HUES6 (cell line): ENCODE data around the gene CLDN3.

Experiments
- H3K27ac ChIP-seq: 2 replicates; pipeline ENCODE4 v1.7.0; 2013; ENCODE audit warnings: low read depth, mild to moderate bottlenecking, low read length, inconsistent platforms
- H3K27me3 ChIP-seq: 2 replicates; pipeline ENCODE4 v1.6.1; 2013; ENCODE audit warnings: low read length; ENCODE audit not compliant: control insufficient read depth, insufficient read depth
- H3K36me3 ChIP-seq: 2 replicates; pipeline ENCODE4 v1.6.1; 2013; ENCODE audit warnings: low read length; ENCODE audit not compliant: control insufficient read depth, insufficient read depth
- H3K4me1 ChIP-seq: 2 replicates; pipeline ENCODE4 v1.6.1; 2013; ENCODE audit warnings: low read length; ENCODE audit not compliant: control insufficient read depth, insufficient read depth
- H3K4me3 ChIP-seq: 2 replicates; pipeline ENCODE4 v1.5.1; 2013; ENCODE audit warnings: low read depth, low read length
- H3K9ac ChIP-seq: one replicate; pipeline ENCODE4 v1.6.1; 2013; ENCODE audit warnings: mild to moderate bottlenecking, low read length
- H3K9me3 ChIP-seq: 2 replicates; pipeline ENCODE4 v1.6.1; 2013; ENCODE audit warnings: low read depth, low read length; ENCODE audit not compliant: control insufficient read depth, insufficient read depth

CLDN3 gene, protein sequence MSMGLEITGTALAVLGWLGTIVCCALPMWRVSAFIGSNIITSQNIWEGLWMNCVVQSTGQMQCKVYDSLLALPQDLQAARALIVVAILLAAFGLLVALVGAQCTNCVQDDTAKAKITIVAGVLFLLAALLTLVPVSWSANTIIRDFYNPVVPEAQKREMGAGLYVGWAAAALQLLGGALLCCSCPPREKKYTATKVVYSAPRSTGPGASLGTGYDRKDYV

DNA sequence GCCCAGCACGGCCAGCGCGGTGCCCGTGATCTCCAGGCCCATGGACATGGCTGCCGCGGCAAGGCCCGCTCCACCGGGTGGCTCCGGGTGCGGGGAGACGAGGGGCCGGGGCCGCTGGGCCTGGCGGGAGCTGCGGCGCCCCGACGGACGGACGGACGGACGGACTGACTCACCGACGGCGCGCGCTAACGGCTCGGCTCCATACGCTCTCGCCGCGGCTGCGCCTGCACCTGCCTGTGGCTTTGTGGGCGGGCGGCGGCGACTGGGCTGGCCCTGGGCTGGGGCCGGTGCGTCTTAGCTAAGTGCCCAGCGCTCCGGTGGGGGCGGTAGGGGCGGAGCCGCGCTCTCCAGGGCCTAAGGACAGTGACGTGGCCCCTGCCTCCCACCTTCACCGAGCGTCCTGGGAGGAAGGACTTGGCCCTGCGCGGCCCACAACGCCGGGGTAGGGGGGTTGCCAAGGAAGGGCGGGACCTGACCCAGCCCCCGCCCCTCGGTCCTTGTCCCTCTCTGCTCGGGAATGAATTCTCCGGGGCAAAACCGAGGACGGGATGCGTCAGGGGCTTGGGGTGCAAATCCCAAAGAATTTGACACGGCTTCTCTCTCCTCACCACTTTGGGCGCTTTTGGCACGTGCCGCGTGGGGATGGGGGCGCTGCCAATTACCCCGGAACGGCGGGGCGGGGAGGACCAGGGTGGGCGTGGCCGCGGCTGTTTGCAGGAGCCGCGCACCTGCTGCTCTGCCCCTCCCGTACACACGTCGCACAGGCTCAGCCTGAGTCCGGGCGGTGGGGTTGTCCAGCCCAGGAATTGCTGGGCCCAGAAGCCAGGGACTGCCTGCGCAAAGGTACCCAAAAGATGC, at the start of gene CLDN3:
CLDN3 (minus strand) TSS at position 269 of the 858 bp plus-strand sequence; CDS start at position 48, 221 bp downstream.
- no peaks in the 10 kb centered on the region for H3K9me3 ChIP-seq
- no peak within 1 kb of the TSS for H3K27ac ChIP-seq
- peaks cover 37% of the 10 kb centered on the region; the same call in 1 of the 2 replicates for H3K27me3 ChIP-seq
- no peaks in the 10 kb centered on the region for H3K36me3 ChIP-seq
- H3K9ac ChIP-seq = peak within 1 kb of the TSS; percentile 5
- H3K4me3 ChIP-seq = peak within 1 kb of the TSS; percentile 76
- H3K4me1 ChIP-seq = peaks cover 9% of the 10 kb centered on the region; the same call in 1 of the 2 replicates

DNA sequence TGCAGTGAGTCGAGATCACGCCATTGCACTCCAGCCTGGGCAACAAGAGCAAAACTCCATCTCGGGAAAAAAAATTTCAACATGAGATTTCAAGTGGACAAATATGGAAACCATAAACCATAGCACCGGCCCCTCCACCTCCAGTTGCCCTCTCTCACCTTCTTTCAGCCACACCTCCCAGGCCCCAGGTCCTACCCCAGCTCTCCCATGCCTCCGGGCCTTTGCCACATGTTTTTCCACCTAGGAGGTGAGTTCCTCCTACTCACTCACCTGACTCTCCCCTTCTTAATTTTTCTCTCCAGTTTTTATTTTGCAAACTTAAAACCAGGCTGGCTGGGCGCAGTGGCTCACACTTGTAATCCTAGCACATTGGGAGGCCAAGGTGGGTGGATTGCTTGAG, 47.1 kb upstream of the CLDN3 start:
- Histone ChIP-seq H3K27me3 (no peaks in the 10 kb centered on the region), H3K9me3 (no peaks in the 10 kb centered on the region), H3K27ac (no peak overlapping the region), H3K4me1 (peaks cover 4% of the 10 kb centered on the region; the same call in 1 of the 2 replicates), H3K9ac (no peak overlapping the region), H3K4me3 (no peak overlapping the region), H3K36me3 (no peaks in the 10 kb centered on the region)

DNA sequence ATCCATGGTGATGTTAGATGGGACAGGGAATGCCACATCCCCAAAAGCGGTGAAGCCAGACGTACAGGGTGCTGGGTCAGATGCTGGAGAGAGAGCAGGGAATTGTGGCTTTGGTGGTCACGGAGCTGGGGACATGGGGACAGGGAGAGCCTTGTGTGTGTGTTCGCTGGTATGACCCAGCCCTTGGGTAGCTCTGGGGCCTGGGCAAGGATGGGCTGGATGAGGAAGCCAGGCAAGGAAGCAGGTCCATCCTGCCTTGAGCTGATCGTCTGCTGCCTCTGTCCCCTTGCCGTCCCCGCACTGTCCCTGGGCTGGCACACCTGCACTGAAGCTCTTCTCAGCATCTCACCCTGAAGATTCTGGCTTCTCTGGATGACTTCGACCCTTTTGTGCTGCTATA, 45.4 kb upstream of the CLDN3 start:
- no peak overlapping the region for H3K27ac ChIP-seq
- H3K9ac ChIP-seq = no peak overlapping the region
- H3K36me3 ChIP-seq = no peaks in the 10 kb centered on the region
- H3K27me3 ChIP-seq = no peaks in the 10 kb centered on the region
- no peak overlapping the region for H3K4me3 ChIP-seq
- H3K4me1 ChIP-seq = peaks cover 6% of the 10 kb centered on the region; the same call in 1 of the 2 replicates
- H3K9me3 ChIP-seq = no peaks in the 10 kb centered on the region

DNA sequence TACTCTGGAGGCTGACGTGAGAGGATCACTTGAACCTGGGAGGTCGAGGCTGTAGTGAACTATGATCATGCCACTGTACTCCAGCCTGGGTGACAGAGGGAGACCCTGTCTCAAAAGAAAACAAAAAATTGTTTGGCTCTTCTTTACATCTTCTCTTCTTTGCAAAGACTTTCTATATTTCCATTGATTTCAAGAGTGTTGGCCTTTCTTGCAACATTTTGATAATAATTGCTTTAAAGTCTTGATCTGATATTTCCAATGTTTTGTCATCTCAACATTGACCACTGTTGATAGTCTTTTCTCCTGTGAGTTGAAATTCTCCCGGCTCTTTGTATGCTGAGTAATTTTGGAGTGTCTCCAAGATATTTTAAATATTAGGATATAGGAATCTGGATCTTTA, 42.9 kb upstream of the CLDN3 start:
- H3K4me3 ChIP-seq = no peak overlapping the region
- 0 out of 2 replicates have a peak, but pooled peaks cover 3% of the 10 kb centered on the region for H3K4me1 ChIP-seq
- H3K27ac ChIP-seq = no peak overlapping the region
- H3K9me3 ChIP-seq = no peaks in the 10 kb centered on the region
- H3K27me3 ChIP-seq = no peaks in the 10 kb centered on the region
- H3K36me3 ChIP-seq = no peaks in the 10 kb centered on the region
- H3K9ac ChIP-seq = no peak overlapping the region

DNA sequence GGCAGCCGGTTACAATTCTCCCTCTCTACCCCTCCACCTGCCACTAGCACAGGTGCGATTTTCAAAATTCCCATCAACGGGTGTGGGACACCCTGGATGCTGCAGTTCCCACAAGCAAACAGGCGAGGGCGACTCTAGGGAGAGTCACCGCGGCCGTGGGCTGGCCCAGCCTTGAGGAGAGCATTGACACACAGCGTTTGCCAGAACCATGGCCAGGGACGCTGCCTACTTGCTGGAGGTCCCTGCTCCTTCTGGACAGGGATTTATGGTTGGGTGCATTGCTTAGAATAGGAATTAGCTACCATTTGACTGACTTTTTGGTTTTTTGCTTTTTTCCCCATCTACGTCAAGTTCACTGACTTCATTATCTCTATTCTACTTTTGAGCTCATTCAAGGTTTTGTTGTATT, 41.7 kb upstream of the CLDN3 start:
- Histone ChIP-seq H3K9ac (no peak overlapping the region), H3K27ac (no peak overlapping the region), H3K27me3 (no peaks in the 10 kb centered on the region), H3K9me3 (no peaks in the 10 kb centered on the region), H3K36me3 (no peaks in the 10 kb centered on the region), H3K4me3 (no peak overlapping the region), H3K4me1 (0 out of 2 replicates have a peak, but pooled peaks cover 3% of the 10 kb centered on the region)

DNA sequence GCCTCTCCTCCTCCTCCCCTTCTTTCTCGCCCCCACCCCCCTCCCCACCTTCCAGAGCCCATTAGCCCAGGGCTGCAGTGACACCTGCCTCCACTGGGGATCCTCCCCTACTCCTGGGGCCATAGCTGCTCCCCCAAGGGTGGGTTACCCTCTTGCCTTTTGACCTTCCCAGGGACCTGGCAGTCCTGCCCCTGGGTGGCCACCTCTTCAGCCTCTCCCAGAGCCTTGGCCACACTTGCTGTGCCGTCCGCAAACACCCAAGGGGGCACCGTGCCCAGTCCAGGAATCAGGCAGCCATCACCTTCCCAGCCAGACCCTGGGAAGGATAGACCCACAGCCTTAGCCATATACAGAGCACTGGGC, 40.9 kb upstream of the CLDN3 start:
- no peaks in the 10 kb centered on the region for H3K36me3 ChIP-seq
- no peak overlapping the region for H3K9ac ChIP-seq
- no peak overlapping the region for H3K27ac ChIP-seq
- H3K27me3 ChIP-seq = no peaks in the 10 kb centered on the region
- H3K9me3 ChIP-seq = no peaks in the 10 kb centered on the region
- no peak overlapping the region for H3K4me3 ChIP-seq
- H3K4me1 ChIP-seq = 0 out of 2 replicates have a peak, but pooled peaks cover 3% of the 10 kb centered on the region

DNA sequence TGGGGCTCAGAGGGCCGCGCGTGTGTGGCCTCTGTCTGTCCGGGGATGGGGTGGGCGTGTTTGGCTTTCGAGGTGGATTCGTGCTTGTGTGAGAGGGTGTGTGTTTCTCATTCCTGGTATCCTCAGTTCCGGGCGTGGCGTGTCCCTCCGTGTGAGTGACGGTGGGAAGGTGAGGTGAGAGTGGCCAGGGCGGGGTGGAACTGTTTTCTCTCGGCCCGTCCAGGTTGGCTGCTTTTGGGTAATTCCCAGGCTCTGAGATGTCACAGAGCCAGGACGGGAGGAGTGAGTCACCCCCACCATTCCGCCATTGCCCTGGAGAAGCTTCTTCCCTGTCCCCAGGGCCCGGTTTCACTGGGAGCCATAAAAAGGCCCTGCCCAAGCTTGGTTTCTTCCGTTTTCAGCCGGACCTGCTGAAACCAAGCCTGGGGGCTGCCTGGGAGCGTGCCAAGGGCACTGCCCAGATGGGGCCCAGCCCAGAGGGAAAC, 39.4 kb upstream of the CLDN3 start:
- H3K36me3 ChIP-seq = no peaks in the 10 kb centered on the region
- H3K9ac ChIP-seq = no peak overlapping the region
- H3K27me3 ChIP-seq = no peaks in the 10 kb centered on the region
- no peak overlapping the region for H3K27ac ChIP-seq
- 0 out of 2 replicates have a peak, but pooled peaks cover 3% of the 10 kb centered on the region for H3K4me1 ChIP-seq
- H3K4me3 ChIP-seq = no peak overlapping the region
- no peaks in the 10 kb centered on the region for H3K9me3 ChIP-seq

DNA sequence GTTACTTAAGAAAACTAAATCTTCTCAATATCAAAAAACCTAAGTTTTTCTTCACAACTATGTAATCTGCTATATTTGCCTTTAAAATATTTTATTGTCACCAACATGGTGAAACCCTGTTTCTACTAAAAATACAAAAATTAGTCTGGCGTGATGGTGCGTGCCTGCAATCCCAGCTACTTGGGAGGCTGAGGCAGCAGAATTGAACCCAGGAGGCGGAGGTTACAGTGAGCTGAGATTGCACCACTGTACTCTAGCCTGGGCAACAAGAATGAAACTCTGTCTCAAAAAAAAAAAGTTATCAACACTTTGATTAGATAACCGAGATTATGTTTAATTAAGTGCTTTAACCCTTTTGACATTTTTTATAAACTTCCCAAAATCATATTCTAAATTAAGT, 32.4 kb upstream of the CLDN3 start:
- no peak overlapping the region for H3K27ac ChIP-seq
- peaks cover 7% of the 10 kb centered on the region; the same call in 1 of the 2 replicates for H3K4me1 ChIP-seq
- H3K4me3 ChIP-seq = no peak overlapping the region
- no peaks in the 10 kb centered on the region; the same call in 1 of the 2 replicates for H3K9me3 ChIP-seq
- no peaks in the 10 kb centered on the region for H3K36me3 ChIP-seq
- H3K27me3 ChIP-seq = no peaks in the 10 kb centered on the region
- H3K9ac ChIP-seq = no peak overlapping the region

DNA sequence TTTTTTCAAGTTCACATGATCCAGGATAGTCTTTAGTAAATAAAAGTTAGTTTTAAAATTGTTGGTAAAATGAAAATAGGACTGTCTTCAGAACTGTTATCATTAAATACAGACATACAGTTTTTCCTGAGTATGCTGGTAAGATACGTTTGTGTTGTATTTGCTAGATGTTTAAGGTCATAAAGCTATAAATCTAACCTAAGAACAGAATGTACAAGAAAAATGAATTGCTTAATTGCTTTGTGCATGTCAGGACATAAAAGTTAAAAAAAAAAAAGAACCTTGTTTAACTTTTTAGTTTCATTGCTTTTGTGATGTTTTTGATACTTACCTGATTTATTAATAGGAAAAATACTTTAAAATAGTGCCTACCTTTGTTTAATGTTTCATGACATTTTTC, 31.5 kb upstream of the CLDN3 start:
- Histone ChIP-seq H3K9ac (no peak overlapping the region), H3K27ac (no peak overlapping the region), H3K9me3 (no peaks in the 10 kb centered on the region; the same call in 1 of the 2 replicates), H3K4me1 (peaks cover 7% of the 10 kb centered on the region; the same call in 1 of the 2 replicates), H3K36me3 (no peaks in the 10 kb centered on the region), H3K4me3 (no peak overlapping the region), H3K27me3 (no peaks in the 10 kb centered on the region)

DNA sequence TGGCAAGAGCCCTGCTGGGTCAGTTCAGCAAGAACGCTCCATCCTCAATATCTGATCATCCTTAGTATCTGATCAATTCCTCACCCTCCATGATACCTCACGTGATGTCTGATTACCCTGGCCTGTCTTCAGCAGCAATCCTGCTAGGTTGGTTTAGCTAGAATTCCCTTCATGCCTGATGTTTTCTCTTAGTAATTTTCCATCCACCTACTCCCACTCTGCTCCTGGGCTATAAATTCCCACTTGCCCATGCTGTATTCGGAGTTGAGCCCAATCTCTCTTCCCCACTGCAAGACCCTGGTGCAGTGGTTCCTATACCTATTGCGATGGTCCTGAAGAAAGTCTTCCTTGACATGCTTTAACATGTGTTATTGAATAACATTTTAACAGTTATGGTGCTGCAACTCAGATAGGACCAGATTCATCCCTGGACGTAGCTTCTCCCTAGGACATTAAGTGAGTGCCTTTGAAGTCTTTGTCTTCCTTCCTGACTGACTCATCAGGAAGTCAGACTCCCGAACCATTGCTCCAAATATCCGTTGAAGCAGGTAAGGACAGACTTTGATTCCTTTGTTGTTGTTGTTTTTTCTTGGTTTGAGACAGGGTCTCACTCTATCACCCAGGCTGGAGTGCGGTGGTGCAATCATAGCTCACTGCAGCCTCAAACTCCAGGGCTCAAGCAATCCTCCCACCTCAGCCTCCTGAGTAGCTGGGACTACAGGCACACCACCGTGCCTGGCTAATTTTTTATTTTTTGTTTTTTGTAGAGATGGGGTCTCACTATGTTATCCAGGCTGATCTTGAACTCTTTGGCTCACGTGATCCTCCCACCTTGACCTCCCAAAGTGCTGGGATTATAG, 29.4 kb upstream of the CLDN3 start:
- peaks cover 7% of the 10 kb centered on the region; the same call in 1 of the 2 replicates for H3K4me1 ChIP-seq
- no peaks in the 10 kb centered on the region for H3K27me3 ChIP-seq
- H3K36me3 ChIP-seq = no peaks in the 10 kb centered on the region
- H3K9ac ChIP-seq = peak overlapping the region; percentile 3
- no peak overlapping the region for H3K27ac ChIP-seq
- H3K4me3 ChIP-seq = no peak overlapping the region
- no peaks in the 10 kb centered on the region; the same call in 1 of the 2 replicates for H3K9me3 ChIP-seq
